Fibroblast of lung (primary cell): Measurements from ENCODE around the gene SRRM3.

Experiments used
- CTCF ChIP-seq, 2 donors: IDR thresholded peaks in 1 of 2; conservative IDR thresholded peaks in 1 of 2; 1 replicate in 1 of 2; 2 replicates in 1 of 2; pipeline ENCODE4 v1.5.1; 2011 to 2012; ENCODE audit warnings: low read length in 2 of 2, control low read depth in 1 of 2, inconsistent platforms in 1 of 2, low read depth in 1 of 2, mild to moderate bottlenecking in 1 of 2
- EZH2 ChIP-seq: IDR thresholded peaks from 2 replicates; pipeline ENCODE4 v1.5.1; 2012; ENCODE audit warnings: low read length, control low read depth, mild to moderate bottlenecking; ENCODE audit errors: missing control alignments

DNA sequence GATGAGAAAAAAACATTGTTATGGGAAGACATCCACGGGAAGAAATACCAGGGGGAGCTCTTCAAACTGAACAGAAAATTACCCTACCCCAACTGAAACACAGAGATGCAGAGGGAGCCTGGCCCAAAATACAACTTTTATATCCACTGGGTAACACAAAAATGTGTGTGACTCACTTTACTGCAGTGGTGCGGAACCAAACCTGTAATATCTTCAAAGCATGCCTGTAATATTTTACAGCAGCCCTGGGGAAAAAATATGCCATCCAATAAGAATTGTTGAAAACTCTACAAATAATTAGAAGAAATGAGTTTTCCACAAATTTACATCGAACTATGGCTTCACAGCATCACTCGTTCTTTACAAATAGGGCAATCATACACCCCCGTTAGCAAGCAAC, 49.8 kb upstream of the SRRM3 start:
- TF ChIP-seq CTCF (conservative IDR thresholded peaks at IDR 0.05 in 1 of 2, IDR thresholded peaks at IDR 0.05 in 1 of 2; ENCODE audit: low read depth in 1 of 2, low read length in 2 of 2), result no peak
- TF ChIP-seq EZH2, result no peak
